ENCODE results near the gene SULT1C2.

SULT1C2 gene

DNA sequence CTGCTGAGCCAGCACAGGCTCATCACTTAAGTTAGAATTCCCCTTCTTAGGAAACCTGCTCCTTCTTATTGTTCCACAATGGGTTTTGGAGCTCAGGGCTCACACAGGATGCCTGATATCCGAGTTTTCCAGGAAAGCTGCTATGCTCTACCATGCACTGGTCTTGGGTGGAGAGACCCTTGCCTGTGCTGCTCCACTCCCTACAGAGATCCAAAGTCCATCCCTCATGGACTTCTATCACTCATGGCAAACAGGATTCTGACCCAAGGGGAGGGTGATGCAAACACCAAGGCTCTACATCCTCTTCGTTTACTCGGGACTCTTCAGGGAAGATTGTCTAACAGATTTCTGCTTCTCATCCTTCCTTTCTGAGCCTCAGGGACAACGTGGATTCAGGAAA, 5.2 kb downstream of the SULT1C2 start:
- H2AFZ ChIP-seq (ENCODE audit: low read length), result no peak overlapping the region
- no peak overlapping the region for H3K9ac ChIP-seq (ENCODE audit: low read length)
- H3K9me3 ChIP-seq (ENCODE audit: low read length), result no peaks in the 10 kb centered on the region
- H3F3A ChIP-seq (ENCODE audit: insufficient read depth, low read length), result no peaks in the 10 kb centered on the region
- no peaks in the 10 kb centered on the region for H3K36me3 ChIP-seq (ENCODE audit: insufficient read depth, low read length)
- no peaks in the 10 kb centered on the region for H4K20me1 ChIP-seq (ENCODE audit: insufficient read depth, low read length)
- H3K4me2 ChIP-seq (ENCODE audit: low read length), result no peak overlapping the region
- H3K27ac ChIP-seq (ENCODE audit: low read depth, low read length, poor library complexity, severe bottlenecking), result no peak overlapping the region
- H3K9me2 ChIP-seq (ENCODE audit: low read depth, low read length), result no peaks in the 10 kb centered on the region
- no peaks in the 10 kb centered on the region for H3K79me2 ChIP-seq (ENCODE audit: insufficient read depth, low read length)
- TF ChIP-seq, protein P1, sequence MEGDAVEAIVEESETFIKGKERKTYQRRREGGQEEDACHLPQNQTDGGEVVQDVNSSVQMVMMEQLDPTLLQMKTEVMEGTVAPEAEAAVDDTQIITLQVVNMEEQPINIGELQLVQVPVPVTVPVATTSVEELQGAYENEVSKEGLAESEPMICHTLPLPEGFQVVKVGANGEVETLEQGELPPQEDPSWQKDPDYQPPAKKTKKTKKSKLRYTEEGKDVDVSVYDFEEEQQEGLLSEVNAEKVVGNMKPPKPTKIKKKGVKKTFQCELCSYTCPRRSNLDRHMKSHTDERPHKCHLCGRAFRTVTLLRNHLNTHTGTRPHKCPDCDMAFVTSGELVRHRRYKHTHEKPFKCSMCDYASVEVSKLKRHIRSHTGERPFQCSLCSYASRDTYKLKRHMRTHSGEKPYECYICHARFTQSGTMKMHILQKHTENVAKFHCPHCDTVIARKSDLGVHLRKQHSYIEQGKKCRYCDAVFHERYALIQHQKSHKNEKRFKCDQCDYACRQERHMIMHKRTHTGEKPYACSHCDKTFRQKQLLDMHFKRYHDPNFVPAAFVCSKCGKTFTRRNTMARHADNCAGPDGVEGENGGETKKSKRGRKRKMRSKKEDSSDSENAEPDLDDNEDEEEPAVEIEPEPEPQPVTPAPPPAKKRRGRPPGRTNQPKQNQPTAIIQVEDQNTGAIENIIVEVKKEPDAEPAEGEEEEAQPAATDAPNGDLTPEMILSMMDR (IDR thresholded peaks at IDR 0.05; ENCODE audit: low read length), result no peak
- no peak for TF ChIP-seq EZH2 (IDR thresholded peaks at IDR 0.05; ENCODE audit: borderline replicate concordance, low read length)
- H3K27me3 ChIP-seq (ENCODE audit: insufficient read depth, low read length), result no peaks in the 10 kb centered on the region
- no peak overlapping the region for H3K4me3 ChIP-seq (ENCODE audit: low read depth, low read length, poor library complexity, severe bottlenecking)
- H3K4me1 ChIP-seq (ENCODE audit: insufficient read depth, low read length, severe bottlenecking), result no peaks in the 10 kb centered on the region

DNA sequence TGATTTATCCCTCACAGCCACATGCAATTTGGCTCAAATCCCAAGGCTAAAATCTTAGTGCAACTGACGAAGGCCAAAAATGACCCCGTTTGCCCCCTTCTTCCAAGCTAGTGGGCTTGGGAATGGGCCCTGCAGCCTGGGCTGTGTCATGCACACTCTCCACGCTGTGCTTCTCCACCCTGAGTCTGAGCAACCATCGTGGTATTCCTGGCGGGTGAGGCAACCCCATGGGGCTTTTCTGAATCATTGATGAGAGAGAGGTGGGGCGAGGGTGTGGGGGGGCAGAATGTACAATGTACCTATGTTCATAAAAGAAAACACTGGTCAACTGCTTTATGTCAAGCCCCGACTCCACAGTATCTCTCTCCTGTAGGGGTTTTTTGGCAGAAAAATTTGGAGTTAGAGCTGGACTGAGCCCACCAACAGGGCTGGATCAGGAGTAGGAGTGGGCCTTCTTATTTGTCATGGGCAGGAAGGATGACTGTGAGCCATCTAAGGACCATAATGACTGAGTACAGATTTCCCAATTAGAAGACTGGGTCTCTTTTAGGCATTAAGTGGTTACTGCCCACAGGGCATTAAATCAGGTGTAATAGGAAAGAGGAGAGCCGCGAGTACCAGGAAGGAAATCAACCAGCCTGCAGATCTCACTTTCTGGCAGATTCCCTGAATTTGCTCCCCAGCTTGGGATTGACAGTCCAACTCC, 8.9 kb downstream of the SULT1C2 start:
- TF ChIP-seq, protein P1 (IDR thresholded peaks at IDR 0.05; ENCODE audit: low read length), result no peak
- no peak for TF ChIP-seq EZH2 (IDR thresholded peaks at IDR 0.05; ENCODE audit: borderline replicate concordance, low read length)
- H3K27ac ChIP-seq (ENCODE audit: low read depth, low read length, poor library complexity, severe bottlenecking), result no peak overlapping the region
- H3K4me1 ChIP-seq (ENCODE audit: insufficient read depth, low read length, severe bottlenecking), result no peaks in the 10 kb centered on the region
- H3K4me3 ChIP-seq (ENCODE audit: low read depth, low read length, poor library complexity, severe bottlenecking), result no peak overlapping the region
- H3K9ac ChIP-seq (ENCODE audit: low read length), result no peak overlapping the region
- H3K79me2 ChIP-seq (ENCODE audit: insufficient read depth, low read length), result no peaks in the 10 kb centered on the region
- H3K4me2 ChIP-seq (ENCODE audit: low read length), result no peak overlapping the region
- H3K9me2 ChIP-seq (ENCODE audit: low read depth, low read length), result no peaks in the 10 kb centered on the region
- H3F3A ChIP-seq (ENCODE audit: insufficient read depth, low read length), result no peaks in the 10 kb centered on the region
- no peaks in the 10 kb centered on the region for H3K9me3 ChIP-seq (ENCODE audit: low read length)
- no peaks in the 10 kb centered on the region for H3K27me3 ChIP-seq (ENCODE audit: insufficient read depth, low read length)
- no peaks in the 10 kb centered on the region for H3K36me3 ChIP-seq (ENCODE audit: insufficient read depth, low read length)
- no peak overlapping the region for H2AFZ ChIP-seq (ENCODE audit: low read length)
- H4K20me1 ChIP-seq (ENCODE audit: insufficient read depth, low read length), result no peaks in the 10 kb centered on the region

DNA sequence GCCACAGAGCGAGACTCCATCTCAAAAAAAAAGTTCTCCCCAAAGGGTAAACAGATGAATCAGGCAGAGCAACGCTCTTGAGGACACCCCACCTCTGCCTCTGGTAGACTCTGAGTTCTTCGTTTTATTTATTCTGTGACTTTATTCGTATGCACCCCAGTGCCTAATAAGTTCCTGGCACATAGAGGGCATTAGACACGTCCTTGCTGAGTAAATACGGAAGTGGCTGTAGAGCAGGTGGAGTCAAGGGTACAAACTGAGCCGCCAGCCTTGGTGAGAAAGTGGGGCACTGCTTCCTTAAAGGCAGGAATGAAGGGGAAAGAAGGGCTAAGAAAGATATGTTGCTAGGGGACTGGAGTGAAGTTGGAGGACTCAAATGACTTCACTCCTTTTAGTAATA, 12.9 kb downstream of the SULT1C2 start:
- Histone ChIP-seq H4K20me1 (ENCODE audit: insufficient read depth, low read length) (no peaks in the 10 kb centered on the region), H3K9me2 (ENCODE audit: low read depth, low read length) (no peaks in the 10 kb centered on the region), H3K9me3 (ENCODE audit: low read length) (no peaks in the 10 kb centered on the region), H3K27me3 (ENCODE audit: insufficient read depth, low read length) (no peaks in the 10 kb centered on the region), H3K9ac (ENCODE audit: low read length) (no peak overlapping the region), H3F3A (ENCODE audit: insufficient read depth, low read length) (no peaks in the 10 kb centered on the region), H3K4me3 (ENCODE audit: low read depth, low read length, poor library complexity, severe bottlenecking) (no peak overlapping the region), H3K79me2 (ENCODE audit: insufficient read depth, low read length) (no peaks in the 10 kb centered on the region), H3K36me3 (ENCODE audit: insufficient read depth, low read length) (no peaks in the 10 kb centered on the region), H2AFZ (ENCODE audit: low read length) (no peak overlapping the region), H3K4me2 (ENCODE audit: low read length) (no peak overlapping the region), H3K4me1 (ENCODE audit: insufficient read depth, low read length, severe bottlenecking) (no peaks in the 10 kb centered on the region), H3K27ac (ENCODE audit: low read depth, low read length, poor library complexity, severe bottlenecking) (no peak overlapping the region)
- no peak for TF ChIP-seq EZH2 (IDR thresholded peaks at IDR 0.05; ENCODE audit: borderline replicate concordance, low read length)
- TF ChIP-seq, protein P1 (IDR thresholded peaks at IDR 0.05; ENCODE audit: low read length), result no peak

Measured in OCI-LY1 (cell line).